ENCODE data around the gene GDPD5. TPM values are rescaled to one million over a fixed set of nuclear protein-coding genes. Genes with fewer than 3 reads are reported as not detected.

GDPD5 gene
- total RNA-seq, 3 donors from 2014 or later (not counting 1 experiment from before 2014, with no cell fraction given) = 49.7 to 95.2 (median 60.2) TPM

GRCh38 chr11:75386942-75387630 lies 138.7 kb downstream of the GDPD5 start:
- H3K4me3 Mint-ChIP-seq = no peak overlapping the region
- H3K36me3 Mint-ChIP-seq = no peaks in the 10 kb centered on the region
- DNase-seq (no peak), ATAC-seq (no peak)
- H3K27me3 ChIP-seq (ENCODE audit: control insufficient read depth, insufficient read depth, low read length) = no peaks in the 10 kb centered on the region
- no peak overlapping the region for H3K27ac ChIP-seq (ENCODE audit: low read length)
- WGBS (ENCODE audit: insufficient coverage) = 85% methylated on average over 3 of the region's 3 CpGs
- H3K9me3 ChIP-seq (ENCODE audit: control insufficient read depth, insufficient read depth, low read length) = no peaks in the 10 kb centered on the region
- H3K36me3 ChIP-seq (ENCODE audit: control insufficient read depth, insufficient read depth, low read length) = no peaks in the 10 kb centered on the region
- peaks cover 18 to 19% of the 10 kb centered on the region in 2 donors for H3K4me1 Mint-ChIP-seq
- no peaks in the 10 kb centered on the region for H3K9me3 Mint-ChIP-seq
- peaks cover 35% of the 10 kb centered on the region for H3K4me1 ChIP-seq (ENCODE audit: control insufficient read depth, insufficient read depth, low read length)
- no peak for TF ChIP-seq CTCF (IDR thresholded peaks at IDR 0.05)
- no peaks in the 10 kb centered on the region for H3K27me3 Mint-ChIP-seq (ENCODE audit: low read depth in 2 of 2)
- H3K27ac Mint-ChIP-seq = no peak overlapping the region
- no peak overlapping the region for H3K4me3 ChIP-seq (ENCODE audit: low read length)
- intact Hi-C loops (cut with micrococcal nuclease) = no loop called here

Other genes starting within 250 kb of the GDPD5 start
- 100 to 1,000 TPM; 128 to 200 (median 174) TPM for gene ARRB1, start 174.3 kb downstream of the GDPD5 start, total RNA-seq
- 1,000 to 10,000 TPM; 2,027 to 2,376 (median 2,290) TPM for gene RPS3, start 126.4 kb downstream of the GDPD5 start, total RNA-seq
- gene KLHL35, start 92.7 kb downstream of the GDPD5 start, total RNA-seq = under 1 TPM; 0.40 to 0.93 (median 0.54) TPM
- 1 to 10 TPM; 5.4 to 8.8 (median 7.2) TPM for gene SERPINH1, start 36.3 kb upstream of the GDPD5 start, total RNA-seq
- not detected for gene MAP6, start 143.1 kb upstream of the GDPD5 start, total RNA-seq
- gene MOGAT2, start 191.9 kb upstream of the GDPD5 start, total RNA-seq = not detected
- gene DGAT2, start 242.8 kb upstream of the GDPD5 start, total RNA-seq = 1 to 10 TPM in 1 of 3 donors, under 1 TPM in 2; 0.24 to 2.8 (median 0.75) TPM

Data from natural killer cell (primary cell).